GM18505 (cell line): ENCODE measurements around the gene MORN5.

Experiments used
- ATAC-seq: cut with Tn5 transposase; IDR thresholded peaks from one replicate; pipeline ENCODE4 v1.9.1; 2021; ENCODE audit not compliant: unreplicated experiment
- POLR2A ChIP-seq: IDR thresholded peaks from 4 replicates; pipeline ENCODE4 v1.6.1; 2011; ENCODE audit warnings: borderline replicate concordance; ENCODE audit not compliant: insufficient read depth, insufficient read length; ENCODE audit errors: extremely low read depth

MORN5 gene

DNA sequence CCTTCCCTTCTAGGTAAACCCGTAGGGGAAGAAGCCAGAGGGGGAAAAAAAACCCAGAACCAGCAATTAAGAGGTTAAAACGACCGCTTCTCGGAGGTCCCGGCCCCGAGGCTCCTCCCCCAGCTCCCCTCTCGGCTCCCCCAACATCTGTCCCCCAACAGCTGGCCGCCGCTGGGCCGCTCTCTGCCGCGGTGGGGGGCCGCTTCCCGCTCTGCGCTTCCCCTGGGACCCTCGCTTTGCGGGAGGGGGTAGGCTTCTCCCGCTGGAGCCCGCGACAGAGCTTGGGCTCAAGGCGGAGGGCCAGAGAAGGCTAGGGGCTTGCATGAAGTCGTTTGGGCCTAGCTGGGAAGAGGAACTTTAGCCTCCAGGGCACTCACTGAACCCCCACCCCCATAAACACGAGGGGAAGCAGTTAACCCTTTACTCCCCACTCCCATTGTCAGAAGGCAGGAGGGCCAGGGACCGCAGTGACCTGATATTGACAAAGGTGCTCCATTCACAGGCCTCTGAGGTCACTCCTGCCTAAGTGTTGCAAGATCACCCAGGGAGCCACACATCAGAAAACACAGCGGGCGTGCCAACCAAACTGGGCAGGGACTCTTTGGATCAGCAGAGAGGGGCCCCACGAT, 61.6 kb downstream of the MORN5 start:
- ATAC-seq = no peak

DNA sequence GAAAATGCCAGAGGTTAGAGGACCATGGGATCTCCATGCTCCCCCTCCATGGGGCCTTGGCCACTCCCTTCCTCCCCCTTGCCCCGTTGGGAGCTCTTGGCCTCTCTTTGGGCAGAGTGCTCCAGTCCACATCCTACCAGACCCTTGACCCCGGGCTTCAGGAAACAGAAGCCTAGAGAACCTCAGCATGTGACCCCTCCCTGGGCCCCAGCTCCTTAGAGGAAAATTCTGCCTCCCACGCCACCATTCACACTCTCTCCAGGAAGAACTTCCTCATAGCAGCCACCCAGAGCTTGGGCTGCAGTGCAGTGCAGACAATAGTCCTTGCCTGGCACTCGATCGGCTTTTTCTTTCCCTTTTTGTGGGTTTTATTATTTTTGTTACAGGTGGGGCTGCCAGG, 63.1 kb downstream of the MORN5 start:
- no peak for ATAC-seq
- no peak for TF ChIP-seq POLR2A

More for the DNA sequence above, 61.6 kb downstream of the MORN5 start:
- no peak for TF ChIP-seq POLR2A

DNA sequence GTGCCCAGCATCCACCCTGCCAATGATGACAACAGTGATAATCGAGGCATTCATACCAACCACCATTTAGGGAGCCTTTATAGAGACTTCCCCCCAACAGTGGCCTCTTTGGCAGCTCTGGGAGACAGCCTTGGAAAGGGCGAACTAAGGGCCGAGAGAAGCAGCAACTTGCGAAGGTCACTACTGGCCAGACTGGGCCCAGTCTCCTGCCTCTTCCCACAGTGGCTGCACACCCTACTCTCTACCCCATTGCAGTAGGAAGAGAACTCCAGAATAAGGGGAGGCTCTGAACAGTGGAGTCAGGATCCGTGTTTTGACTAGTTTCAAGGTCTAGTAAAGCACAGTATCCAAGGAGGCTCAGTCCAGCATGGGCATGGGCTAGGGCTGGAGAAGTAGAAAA, 63.7 kb downstream of the MORN5 start:
- no peak for ATAC-seq

DNA sequence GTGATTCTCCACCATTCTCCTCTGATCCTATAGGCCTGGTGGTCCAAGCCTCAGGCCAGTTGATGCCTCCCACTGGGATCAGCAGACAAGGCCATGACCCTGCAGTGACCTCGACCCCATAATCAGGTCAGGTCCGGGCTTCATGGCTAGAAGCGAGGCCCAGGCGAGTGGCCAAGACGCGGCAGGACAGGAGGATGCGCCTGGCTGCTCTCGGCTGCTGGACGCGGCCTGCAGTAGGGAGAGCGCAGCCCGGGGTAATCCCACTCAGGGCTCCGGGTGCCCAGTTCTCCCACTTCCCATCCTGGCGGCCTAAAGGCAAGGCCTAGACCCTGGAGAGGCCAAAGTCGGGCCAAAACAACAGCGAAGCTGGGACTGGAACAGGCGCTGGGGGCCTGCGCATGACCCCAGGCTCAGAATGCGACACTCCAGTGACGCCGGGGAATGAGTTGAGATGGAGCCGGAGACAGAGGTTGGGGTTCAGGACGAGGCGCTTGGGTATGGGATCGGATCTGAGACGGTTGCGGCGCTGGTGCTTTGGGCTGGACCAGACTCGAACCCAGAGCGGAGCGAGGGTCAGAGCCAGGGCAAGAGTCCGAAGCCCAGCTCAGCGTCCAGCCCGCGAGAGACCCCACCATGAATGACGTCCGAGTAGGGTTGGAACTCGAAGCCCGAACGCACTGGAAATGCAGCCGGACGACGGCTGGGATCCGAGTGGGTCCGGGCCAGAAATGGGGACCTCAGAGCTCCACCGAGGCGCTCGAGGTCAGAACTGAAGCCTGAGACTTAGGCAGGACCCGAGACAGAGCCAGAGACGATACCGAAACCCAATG, 65.8 kb downstream of the MORN5 start:
- ATAC-seq = no peak

More for the DNA sequence above, 63.7 kb downstream of the MORN5 start:
- no peak for TF ChIP-seq POLR2A

DNA sequence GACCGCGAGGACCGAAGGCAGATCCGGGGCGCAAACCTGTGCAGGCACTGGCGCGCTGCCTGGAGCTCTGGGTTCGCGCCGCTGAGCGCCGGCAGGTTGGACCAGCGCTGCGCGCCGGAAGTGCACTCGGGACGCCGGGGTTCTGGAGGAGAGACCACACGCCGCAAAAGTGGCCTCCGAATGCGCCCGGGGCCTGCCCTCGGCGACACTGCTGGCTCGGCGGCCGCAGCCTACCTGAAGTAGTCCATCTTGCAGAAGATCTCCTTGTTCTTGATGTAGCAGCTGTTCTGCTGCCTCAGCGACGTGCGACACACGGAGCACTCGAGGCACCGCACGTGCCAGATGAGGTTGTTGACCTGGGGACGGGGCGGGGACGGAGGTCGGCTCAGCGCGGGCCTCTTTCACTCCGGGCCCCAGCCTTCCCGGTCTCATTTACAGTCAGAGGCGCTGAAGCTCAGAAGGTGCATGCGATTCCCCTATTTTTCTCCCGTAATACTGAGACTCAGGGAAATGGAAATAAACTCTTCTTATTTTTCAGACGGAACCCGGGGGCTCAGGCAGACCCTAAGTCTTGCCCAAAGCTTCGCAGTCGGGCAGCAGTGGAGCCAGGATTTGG, 66.5 kb downstream of the MORN5 start:
- no peak for ATAC-seq
- no peak for TF ChIP-seq POLR2A

More for the DNA sequence above, 65.8 kb downstream of the MORN5 start:
- no peak for TF ChIP-seq POLR2A

DNA sequence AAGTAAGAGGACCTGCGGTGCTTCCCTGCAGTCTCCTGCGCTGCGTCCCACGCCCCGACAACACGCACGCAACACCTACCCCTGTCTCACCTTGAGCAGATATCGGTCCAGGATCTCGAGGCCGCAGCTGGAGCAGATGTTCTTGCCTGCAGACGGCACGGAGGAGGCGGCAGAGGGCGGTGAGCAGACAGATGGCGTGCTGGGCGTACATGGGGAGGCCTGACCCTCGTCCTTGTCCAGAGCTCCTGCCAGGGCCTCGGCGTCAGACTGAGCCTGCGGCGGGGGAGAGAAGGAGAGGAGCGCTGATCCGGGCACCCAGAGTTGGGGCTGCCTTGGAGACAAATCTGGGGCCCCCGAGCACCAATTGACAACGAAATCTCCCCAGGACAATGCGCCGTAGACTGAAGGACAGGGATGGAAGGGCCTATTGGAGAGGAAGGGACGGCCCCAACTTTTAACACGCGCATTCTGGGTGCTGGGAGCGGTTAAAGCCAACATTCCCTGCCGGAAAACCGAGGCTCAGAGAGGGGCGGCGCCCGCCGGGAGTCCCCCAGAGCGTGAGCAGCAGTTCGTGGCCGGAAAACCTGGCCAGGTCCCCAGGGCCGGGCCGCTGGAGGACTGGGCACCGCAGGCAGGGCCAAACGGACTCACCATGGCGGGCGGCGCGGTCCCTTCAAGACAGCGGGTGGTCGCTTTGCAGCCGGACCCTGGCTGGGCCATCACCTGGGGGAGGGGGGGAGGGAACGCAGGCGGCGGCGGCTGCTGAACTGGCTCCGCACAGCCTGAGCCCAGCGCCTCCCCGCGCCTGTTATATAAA, 67.3 kb downstream of the MORN5 start:
- ATAC-seq = no peak

DNA sequence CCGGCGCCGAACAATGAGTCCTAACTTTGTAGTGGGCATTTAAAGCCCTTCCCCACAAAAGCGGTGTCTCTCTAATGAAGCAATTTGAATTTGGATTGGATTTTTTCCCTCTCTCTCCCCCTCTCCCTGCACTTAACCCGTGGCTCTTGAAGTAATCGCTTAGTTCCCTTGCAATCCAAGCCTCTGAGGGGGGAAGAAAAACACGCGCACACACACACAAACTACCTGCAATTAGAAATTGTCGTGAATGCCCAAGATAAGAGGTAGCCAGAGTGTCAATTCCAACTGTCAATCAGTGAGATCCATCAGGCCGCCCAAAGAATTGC, 67.8 kb downstream of the MORN5 start:
- no peak for TF ChIP-seq POLR2A
- no peak for ATAC-seq

More for the DNA sequence above, 67.3 kb downstream of the MORN5 start:
- TF ChIP-seq POLR2A = no peak

DNA sequence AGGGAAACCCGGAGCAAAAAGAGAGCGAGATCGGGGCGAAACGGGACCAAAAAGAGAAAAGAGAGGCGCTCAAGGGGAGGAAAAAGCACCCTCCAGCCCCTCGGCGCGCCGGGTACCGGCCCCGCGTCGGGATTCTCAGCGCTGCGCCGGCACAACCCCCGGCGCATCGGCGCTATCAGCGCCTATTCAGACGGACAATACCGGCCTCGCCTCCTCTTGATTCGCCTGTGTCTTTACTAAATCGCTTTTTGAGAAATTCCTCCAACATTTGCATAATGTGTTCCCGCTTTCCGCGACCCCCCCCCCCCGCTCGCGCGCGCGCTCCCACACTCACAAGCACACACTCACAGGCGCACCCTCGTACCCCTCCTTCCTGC, 68.5 kb downstream of the MORN5 start:
- TF ChIP-seq POLR2A = no peak
- ATAC-seq = no peak

DNA sequence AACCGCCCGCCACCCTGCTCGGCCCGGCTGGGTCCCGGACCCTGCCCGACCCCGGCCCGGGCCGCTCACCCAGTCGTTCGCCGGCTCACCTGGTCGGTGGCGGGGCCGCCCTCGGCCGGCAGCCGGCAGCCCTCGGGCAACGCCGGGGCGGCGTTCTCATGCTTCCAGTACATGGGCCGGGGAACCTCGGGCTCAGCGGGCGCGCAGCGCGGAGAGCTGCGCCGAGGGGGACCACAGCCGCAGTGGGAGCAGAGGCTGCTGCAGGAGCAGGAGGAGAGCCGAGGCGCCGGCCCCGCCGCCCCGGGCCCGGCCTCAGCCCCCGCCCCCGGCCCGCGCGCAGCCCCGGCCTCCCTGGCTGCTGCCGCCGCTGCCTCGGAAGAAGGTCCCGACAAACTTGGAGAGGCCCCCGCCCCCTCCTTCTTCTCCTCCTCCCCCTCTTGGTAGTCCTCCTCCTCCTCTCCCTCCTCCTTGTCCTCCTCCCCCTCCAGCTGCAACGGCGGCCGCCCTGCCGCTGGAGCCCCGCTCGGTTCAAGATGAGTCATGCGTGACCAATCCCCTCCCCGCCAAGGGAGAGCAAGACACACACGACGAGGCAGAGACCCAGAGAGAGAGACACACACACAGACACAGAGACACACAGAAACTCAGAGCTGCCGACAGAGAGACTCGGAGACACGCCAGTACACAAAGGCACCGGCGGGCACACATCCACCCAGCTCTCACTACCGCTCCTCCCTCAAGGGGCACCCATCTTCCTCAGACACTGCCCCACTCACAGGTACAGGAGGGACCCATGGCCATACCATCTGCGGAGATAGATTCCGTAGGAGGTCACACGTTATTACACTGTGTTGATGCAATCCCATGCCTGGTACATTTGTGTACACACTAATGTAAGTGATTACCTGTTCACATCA, 69.1 kb downstream of the MORN5 start, which contains the start of gene LHX6:
LHX6 (minus strand) TSS at position 390 of the 917 bp plus-strand sequence; CDS start at position 173, 217 bp downstream.
- ATAC-seq = no peak

DNA sequence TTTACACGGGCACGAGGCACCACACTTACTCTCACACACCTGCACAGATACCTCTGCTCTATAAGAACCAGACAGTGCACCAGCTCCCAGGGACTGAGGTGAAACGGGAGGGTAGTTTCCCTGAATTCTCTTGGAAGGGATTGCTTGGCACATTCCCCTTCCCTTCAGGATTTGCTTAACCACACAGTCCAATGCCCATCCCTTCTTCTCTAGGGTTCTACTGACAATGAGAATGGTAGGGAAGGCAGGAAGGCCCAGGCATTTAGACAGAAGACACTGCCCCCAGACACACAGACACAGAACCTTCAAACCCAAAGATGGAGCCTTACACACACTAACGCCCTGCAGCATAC, 69.8 kb downstream of the MORN5 start:
- no peak for TF ChIP-seq POLR2A
- no peak for ATAC-seq

More for the DNA sequence above, 69.1 kb downstream of the MORN5 start, which contains the start of gene LHX6:
- no peak for TF ChIP-seq POLR2A

DNA sequence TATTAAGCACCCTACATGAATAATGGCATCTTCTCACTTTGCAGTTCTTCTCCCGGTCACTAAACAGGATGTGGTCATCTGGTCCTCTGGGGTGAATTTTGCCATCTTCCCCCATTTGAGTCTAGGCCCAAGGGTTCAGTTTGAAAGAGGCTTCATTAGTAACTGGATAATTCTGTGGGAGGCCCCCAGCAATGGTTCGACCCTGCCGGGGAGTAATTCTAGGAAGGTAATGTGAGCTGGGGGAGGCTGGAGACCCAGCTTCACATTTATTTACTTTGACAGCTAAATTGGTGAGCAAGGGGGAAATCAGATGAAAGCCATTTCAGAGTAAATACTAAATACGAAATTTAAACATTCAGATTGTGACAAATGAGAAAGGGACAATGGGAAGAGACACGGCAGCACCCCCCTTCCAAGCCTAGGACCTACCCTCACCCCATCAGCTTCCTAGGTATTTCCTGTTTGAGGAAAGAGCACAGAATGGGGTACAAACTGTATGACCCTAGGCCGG, 73.1 kb downstream of the MORN5 start:
- TF ChIP-seq POLR2A = no peak
- no peak for ATAC-seq

DNA sequence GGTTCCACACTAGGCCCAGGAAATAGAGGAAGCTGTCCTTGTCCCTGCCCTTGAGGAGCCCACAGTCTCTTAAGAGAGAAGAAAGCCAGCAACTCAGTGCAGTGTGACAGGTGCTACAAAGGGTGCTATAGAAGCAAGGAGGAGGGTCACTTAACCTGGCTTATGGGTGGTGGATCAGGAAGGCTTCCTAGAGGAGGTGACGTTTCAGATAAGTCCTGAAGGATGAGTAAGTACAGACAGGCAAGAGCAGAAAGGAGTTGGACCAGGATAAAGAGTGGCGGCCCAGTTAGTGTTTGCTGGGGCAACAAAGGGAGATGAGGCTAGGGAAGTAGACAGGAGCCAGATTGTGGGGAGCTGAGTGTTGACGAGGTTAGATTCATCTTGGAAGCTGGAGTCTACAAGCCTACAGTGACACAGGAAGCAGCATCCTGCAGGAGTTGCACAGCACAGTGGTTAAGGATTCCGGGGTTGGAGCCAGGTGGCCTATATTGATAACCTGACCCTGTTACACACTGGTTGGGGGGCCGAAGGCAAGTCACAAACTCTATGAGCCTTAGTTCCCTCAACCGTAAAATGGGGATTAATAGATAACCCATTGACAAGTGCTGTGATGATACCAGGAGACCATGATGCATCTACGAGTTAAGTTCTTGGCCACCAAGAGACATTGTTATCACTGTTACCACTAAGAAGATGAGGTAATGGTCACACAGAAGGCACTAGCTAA, 74.5 kb downstream of the MORN5 start:
- no peak for TF ChIP-seq POLR2A
- no peak for ATAC-seq

DNA sequence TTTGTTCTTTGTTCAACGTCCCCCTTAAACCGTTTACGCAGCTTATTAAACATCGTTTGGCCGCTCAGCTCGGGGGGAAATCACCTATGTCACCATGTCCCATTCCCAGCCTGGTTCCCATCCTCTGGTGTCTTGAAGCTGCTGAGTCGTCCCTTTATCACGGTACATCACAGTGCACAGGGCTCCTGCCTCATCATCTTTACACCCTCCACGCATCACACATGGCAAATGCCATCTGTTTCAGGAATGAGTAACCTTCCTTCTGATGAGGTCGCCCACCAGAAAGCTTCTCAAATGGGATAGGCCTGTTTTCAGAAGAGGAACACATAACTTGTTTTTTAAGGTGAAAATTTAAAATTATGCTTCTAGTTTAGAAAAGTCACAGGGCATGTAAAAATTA, 77.0 kb downstream of the MORN5 start:
- no peak for TF ChIP-seq POLR2A
- ATAC-seq = no peak
